Upper lobe of left lung (tissue), 6 donors: ENCODE measurements around the gene KATNB1. TPM values are rescaled to one million over a fixed set of nuclear protein-coding genes. Genes with fewer than 3 reads are reported as not detected.
"Not testable (repeated sequence)": the region's sequence is repeated elsewhere in the genome, so short reads cannot be mapped to it uniquely, and the experiment has no call there.

Experiments
- ATAC-seq, 2 donors: fragments of 200-7000 bp; cut with Tn5 transposase; one replicate each; pipeline ENCODE4 v1.9.1; 2022; ENCODE audit warnings: mild to moderate bottlenecking in 2 of 2, moderate library complexity in 2 of 2; ENCODE audit not compliant: low FRiP score in 2 of 2
- DNase-seq, 2 donors: peaks; one replicate each; pipeline ENCODE4 v3.0.0-alpha.2; 2019 to 2020
- H3K27ac ChIP-seq, 4 donors: fragments of 200-600 bp; sonication (generic); one replicate each; pipeline ENCODE4 v1.5.1; 2016 to 2019
- H3K27me3 ChIP-seq, 4 donors: fragments of 200-600 bp; sonication (generic); one replicate each; pipeline ENCODE4 v1.5.1; 2017 to 2019
- H3K36me3 ChIP-seq, 4 donors: fragments of 200-600 bp; sonication (generic); one replicate each; pipeline ENCODE4 v1.5.1; 2016 to 2019
- H3K4me1 ChIP-seq, 4 donors: fragments of 200-600 bp; sonication (generic); one replicate each; pipeline ENCODE4 v1.5.1; 2018 to 2019
- H3K4me3 ChIP-seq, 4 donors: fragments of 200-600 bp; sonication (generic); one replicate each; pipeline ENCODE4 v1.5.1; 2017 to 2019; ENCODE audit warnings: mild to moderate bottlenecking in 2 of 4, moderate library complexity in 1 of 4
- H3K9me3 ChIP-seq, 4 donors: fragments of 200-600 bp; sonication (generic); one replicate each; pipeline ENCODE4 v1.5.1; 2018 to 2019
- EP300 ChIP-seq, 4 donors: sonication (generic); formaldehyde crosslinking; IDR thresholded peaks; one replicate each; pipeline ENCODE4 v1.5.1; 2017; ENCODE audit warnings: antibody characterized with exemption in 4 of 4, control low read depth in 2 of 4
- POLR2A ChIP-seq, 4 donors: fragments of 450-650 bp; IDR thresholded peaks; one replicate each; pipeline ENCODE4 v1.5.1; 2016 to 2017; ENCODE audit warnings: antibody characterized with exemption in 4 of 4, mild to moderate bottlenecking in 2 of 4
- POLR2AphosphoS5 ChIP-seq, 2 donors: sonication (generic); formaldehyde crosslinking; IDR thresholded peaks; one replicate each; pipeline ENCODE4 v1.5.1; 2017; ENCODE audit warnings: antibody characterized with exemption in 2 of 2
- WGBS, 2 donors: methylation state at CpG; one replicate each; pipeline ENCODE4 v1.1.5; 2017 to 2018; 5-methylcytosine and 5-hydroxymethylcytosine counted together
- total RNA-seq, 6 donors: library from RNA; depleted of rRNA in 4 of 6; stranded (reverse); fragments of >200 nt in 4 of 6; gene quantifications; one replicate each; pipeline versions ENCODE4 v1.1.0 to v1.2.1, GENCODE V29; 2016 to 2021
- TF ChIP-seq, protein P1 (sequence below), 6 experiments: fragments of 450-650 bp in 4 of 6; fragments of 200-600 bp in 2 of 6; sonication (generic) in 2 of 6; IDR thresholded peaks; one replicate each; pipeline ENCODE4 v1.5.1; 2016 to 2019; ENCODE audit warnings: antibody characterized with exemption in 6 of 6
- donor health status: DM: no; HTN: no; CAD: no; lungs with moderate emphysema.
- donor health status: DM: no; HTN: yes; CAD: no; lungs with severe emphysema.

The KATNB1 gene
- total RNA-seq, 6 donors from 2014 or later = 19.6 to 26.6 (median 21.5) TPM

DNA sequence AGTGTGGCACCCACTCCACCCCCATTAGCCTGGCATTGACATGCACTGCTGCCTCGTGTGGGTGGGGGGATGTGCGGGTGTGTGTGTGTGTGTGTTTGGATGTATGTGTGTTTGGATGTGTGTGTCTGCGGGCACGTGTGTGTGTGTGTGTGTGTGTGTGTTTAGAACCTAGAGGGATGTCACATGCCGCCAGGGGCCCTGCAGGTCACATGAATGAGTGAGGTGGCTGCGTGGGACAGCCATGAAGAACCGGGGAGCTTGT is 9.0 kb downstream of the KATNB1 start:
- H3K27ac ChIP-seq = no peak overlapping the region
- no peak overlapping the region for H3K4me3 ChIP-seq
- ATAC-seq (no peak), DNase-seq (no peak)
- H3K27me3 ChIP-seq = no peaks in the 10 kb centered on the region
- 83 to 97% methylated on average over 6 of the region's 7 CpGs for WGBS, 2 donors
- H3K9me3 ChIP-seq = no peaks in the 10 kb centered on the region
- H3K36me3 ChIP-seq = peaks cover 0 to 36% (median 12%) of the 10 kb centered on the region in 4 donors
- TF ChIP-seq, protein P1, sequence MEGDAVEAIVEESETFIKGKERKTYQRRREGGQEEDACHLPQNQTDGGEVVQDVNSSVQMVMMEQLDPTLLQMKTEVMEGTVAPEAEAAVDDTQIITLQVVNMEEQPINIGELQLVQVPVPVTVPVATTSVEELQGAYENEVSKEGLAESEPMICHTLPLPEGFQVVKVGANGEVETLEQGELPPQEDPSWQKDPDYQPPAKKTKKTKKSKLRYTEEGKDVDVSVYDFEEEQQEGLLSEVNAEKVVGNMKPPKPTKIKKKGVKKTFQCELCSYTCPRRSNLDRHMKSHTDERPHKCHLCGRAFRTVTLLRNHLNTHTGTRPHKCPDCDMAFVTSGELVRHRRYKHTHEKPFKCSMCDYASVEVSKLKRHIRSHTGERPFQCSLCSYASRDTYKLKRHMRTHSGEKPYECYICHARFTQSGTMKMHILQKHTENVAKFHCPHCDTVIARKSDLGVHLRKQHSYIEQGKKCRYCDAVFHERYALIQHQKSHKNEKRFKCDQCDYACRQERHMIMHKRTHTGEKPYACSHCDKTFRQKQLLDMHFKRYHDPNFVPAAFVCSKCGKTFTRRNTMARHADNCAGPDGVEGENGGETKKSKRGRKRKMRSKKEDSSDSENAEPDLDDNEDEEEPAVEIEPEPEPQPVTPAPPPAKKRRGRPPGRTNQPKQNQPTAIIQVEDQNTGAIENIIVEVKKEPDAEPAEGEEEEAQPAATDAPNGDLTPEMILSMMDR (IDR thresholded peaks at IDR 0.05) = no peak
- TF ChIP-seq EP300 (IDR thresholded peaks at IDR 0.05) (no peak), POLR2AphosphoS5 (IDR thresholded peaks at IDR 0.05) (no peak), POLR2A (IDR thresholded peaks at IDR 0.05) (no peak)
- H3K4me1 ChIP-seq = no peaks in the 10 kb centered on the region

DNA sequence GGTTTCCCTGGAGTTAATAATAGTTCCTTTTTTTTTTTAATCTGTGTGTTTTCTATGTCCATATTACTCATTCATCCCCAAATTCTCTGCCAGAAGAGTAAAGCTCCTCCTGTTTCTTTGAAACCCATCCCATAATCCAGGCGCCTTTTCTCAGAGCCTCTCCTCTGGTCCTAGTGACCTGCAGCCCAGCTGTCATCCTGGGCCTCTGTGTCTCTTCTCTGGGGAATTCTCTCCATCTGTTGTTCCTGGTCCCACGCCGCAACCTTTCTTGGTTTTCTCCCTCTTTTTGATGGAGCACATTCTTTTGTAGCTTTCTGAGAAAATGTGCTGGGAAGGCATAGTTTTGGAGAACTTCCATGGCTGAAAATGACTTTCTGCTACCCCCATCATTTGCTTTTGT is 10.2 kb downstream of the KATNB1 start:
- Histone ChIP-seq H3K9me3 (no peaks in the 10 kb centered on the region), H3K4me3 (no peak overlapping the region), H3K27ac (no peak overlapping the region), H3K36me3 (peaks cover 0 to 39% (median 12%) of the 10 kb centered on the region in 4 donors), H3K27me3 (no peaks in the 10 kb centered on the region), H3K4me1 (no peaks in the 10 kb centered on the region)
- TF ChIP-seq, protein P1 (IDR thresholded peaks at IDR 0.05) = no peak
- no peak for TF ChIP-seq EP300 (IDR thresholded peaks at IDR 0.05)
- TF ChIP-seq POLR2AphosphoS5 (IDR thresholded peaks at IDR 0.05) = no peak
- no peak for TF ChIP-seq POLR2A (IDR thresholded peaks at IDR 0.05)
- no peak for ATAC-seq
- 95 to 99% methylated on average over 3 of the region's 3 CpGs for WGBS, 2 donors
- no peak for DNase-seq

DNA sequence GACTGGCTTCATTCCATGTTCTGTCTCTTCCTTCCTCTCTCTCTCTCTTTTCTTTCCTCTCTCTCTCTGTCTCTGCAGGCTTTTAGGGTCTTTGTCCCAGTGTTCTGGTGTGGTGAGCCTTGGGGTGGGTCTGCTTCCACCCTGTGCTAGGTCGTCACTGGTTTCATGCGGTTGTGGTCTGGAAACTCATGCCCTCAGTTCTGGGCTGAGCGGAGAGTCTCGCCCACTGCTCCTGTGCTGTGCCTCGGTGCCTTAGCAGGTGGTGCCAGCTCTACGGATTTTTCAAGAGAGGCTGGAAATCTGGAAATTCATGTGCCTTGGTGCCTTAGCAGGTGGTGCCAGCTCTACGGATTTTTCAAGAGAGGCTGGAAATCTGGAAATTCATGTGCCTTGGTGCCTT is 10.7 kb downstream of the KATNB1 start:
- H3K27me3 ChIP-seq, H3K27ac ChIP-seq, DNase-seq, ATAC-seq, H3K4me1 ChIP-seq, H3K9me3 ChIP-seq, H3K4me3 ChIP-seq: not testable (repeated sequence)
- peaks cover 0 to 45% (median 12%) of the 10 kb centered on the region in 4 donors for H3K36me3 ChIP-seq
- WGBS, 2 donors = 89 to 96% methylated on average over 5 to 7 of the region's 7 CpGs

DNA sequence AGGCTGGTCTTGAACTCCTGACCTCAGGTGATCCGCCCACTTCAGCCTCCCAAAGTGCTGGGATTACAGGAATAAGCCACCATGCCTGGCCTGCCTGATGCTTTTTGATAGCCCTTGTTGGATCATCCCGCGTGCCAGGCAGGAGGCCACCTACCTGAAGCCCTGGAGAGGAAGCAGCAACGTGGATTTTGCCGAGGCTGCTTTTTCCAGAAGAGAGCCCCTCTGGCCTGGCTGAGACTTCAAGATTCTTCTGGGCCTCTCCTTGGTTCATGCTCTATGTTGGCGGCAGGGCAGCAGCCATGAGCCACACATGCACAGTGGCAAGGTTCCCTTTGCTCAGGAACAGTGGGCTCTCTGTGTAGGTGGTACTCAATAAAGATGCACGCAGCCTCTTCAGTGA is 11.5 kb downstream of the KATNB1 start:
- ATAC-seq = no peak
- TF ChIP-seq POLR2A (IDR thresholded peaks at IDR 0.05) (no peak), POLR2AphosphoS5 (IDR thresholded peaks at IDR 0.05) (no peak), EP300 (IDR thresholded peaks at IDR 0.05) (no peak)
- TF ChIP-seq, protein P1 (IDR thresholded peaks at IDR 0.05) = no peak
- Histone ChIP-seq H3K4me3 (no peak overlapping the region), H3K9me3 (no peaks in the 10 kb centered on the region), H3K4me1 (no peaks in the 10 kb centered on the region), H3K27ac (no peak overlapping the region), H3K27me3 (no peaks in the 10 kb centered on the region), H3K36me3 (peaks cover 0 to 47% (median 13%) of the 10 kb centered on the region in 4 donors)
- WGBS, 2 donors = 91 to 93% methylated on average over 3 to 7 of the region's 7 CpGs
- DNase-seq = no peak

DNA sequence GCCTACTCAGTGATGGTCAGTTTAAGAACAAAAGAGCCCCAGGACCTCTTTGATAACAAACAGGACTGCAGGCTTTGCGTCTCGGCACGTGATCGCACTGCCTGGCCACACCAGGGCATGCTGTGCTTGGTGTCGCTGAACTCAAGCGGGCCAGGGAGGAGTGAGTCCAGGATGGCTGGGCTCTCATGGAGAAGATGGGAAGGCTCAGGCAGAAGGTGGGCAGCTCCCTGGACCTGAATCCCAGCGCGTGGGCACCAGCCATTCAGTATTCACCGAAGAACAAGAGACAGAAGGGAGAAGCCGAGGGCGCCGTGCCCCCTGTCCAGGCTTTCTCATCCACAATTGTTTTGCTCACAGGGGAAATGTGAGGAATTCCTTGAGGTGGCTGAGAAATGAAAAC is 11.9 kb downstream of the KATNB1 start:
- no peak for DNase-seq
- H3K36me3 ChIP-seq = peaks cover 0 to 47% (median 14%) of the 10 kb centered on the region in 4 donors
- TF ChIP-seq POLR2AphosphoS5 (IDR thresholded peaks at IDR 0.05) (no peak), POLR2A (IDR thresholded peaks at IDR 0.05) (no peak), EP300 (IDR thresholded peaks at IDR 0.05) (no peak)
- TF ChIP-seq, protein P1 (IDR thresholded peaks at IDR 0.05) = no peak
- H3K9me3 ChIP-seq = no peaks in the 10 kb centered on the region
- no peaks in the 10 kb centered on the region for H3K27me3 ChIP-seq
- no peak for ATAC-seq
- 97 to 100% methylated on average over 12 of the region's 12 CpGs for WGBS, 2 donors
- no peak overlapping the region for H3K27ac ChIP-seq
- no peaks in the 10 kb centered on the region for H3K4me1 ChIP-seq
- H3K4me3 ChIP-seq = no peak overlapping the region
